ENCODE measurements around the gene GSS.

Gene GSS

GRCh38 chr20:34931771-34932170 lies 23.8 kb downstream of the GSS start:
- Histone ChIP-seq H3K27me3 (ENCODE audit: low read depth) (no peaks in the 10 kb centered on the region), H3K36me3 (replicated peaks) (peaks cover 91% of the 10 kb centered on the region), H3K4me3 (no peak overlapping the region), H3K4me1 (no peaks in the 10 kb centered on the region), H3K9me3 (no peaks in the 10 kb centered on the region)
- no peak for DNase-seq (ENCODE audit: low spot score in 2 of 2)
- in situ Hi-C loops (cut with MboI; ENCODE audit: low sequenced_read_pairs): no loop called here

- DNase-seq (ENCODE audit: low spot score in 2 of 2): no peak
- Histone ChIP-seq H3K36me3 (replicated peaks) (peaks cover 83% of the 10 kb centered on the region), H3K4me1 (no peaks in the 10 kb centered on the region), H3K9me3 (0 out of 2 replicates have a peak, but pooled peaks cover 3% of the 10 kb centered on the region), H3K27me3 (ENCODE audit: low read depth) (no peaks in the 10 kb centered on the region), H3K4me3 (no peak overlapping the region)
- in situ Hi-C loops (cut with MboI; ENCODE audit: low sequenced_read_pairs): no loop called here
Measured at GRCh38 chr20:34928411-34928810, 27.2 kb downstream of the GSS start.

- in situ Hi-C loops (cut with MboI; ENCODE audit: low sequenced_read_pairs): no loop called here
- H3K4me3 ChIP-seq: no peak overlapping the region
- no peak for DNase-seq (ENCODE audit: low spot score in 2 of 2)
- peaks cover 76% of the 10 kb centered on the region for H3K36me3 ChIP-seq (replicated peaks)
- no peaks in the 10 kb centered on the region for H3K4me1 ChIP-seq
- H3K27me3 ChIP-seq (ENCODE audit: low read depth): no peaks in the 10 kb centered on the region
- H3K9me3 ChIP-seq: 0 out of 2 replicates have a peak, but pooled peaks cover 3% of the 10 kb centered on the region
Measured at GRCh38 chr20:34927736-34928135, 27.9 kb downstream of the GSS start.

DNA sequence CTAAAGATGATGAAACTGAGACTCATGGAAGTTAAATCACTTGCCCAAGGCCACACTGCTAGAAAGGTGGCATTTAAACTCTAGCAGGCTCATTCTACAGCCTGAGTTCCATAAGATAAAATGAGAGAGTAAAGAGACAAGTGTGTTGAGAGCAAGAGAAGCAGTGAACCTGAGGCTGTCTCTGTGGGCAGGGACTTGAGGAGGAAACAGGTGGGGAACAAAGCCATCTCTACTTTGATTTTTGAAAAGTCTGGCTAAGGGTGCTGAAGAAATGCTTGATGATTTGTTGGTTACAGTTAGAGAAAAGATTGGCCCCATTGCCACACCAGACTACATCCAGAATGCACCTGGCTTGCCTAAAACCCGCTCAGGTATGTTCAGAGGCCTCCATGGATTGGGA lies 29.0 kb downstream of the GSS start:
- H3K36me3 ChIP-seq (replicated peaks): peaks cover 67% of the 10 kb centered on the region
- H3K4me3 ChIP-seq: no peak overlapping the region
- in situ Hi-C loops (cut with MboI; ENCODE audit: low sequenced_read_pairs): no loop called here
- no peak for DNase-seq (ENCODE audit: low spot score in 2 of 2)
- no peaks in the 10 kb centered on the region for H3K4me1 ChIP-seq
- H3K9me3 ChIP-seq: 0 out of 2 replicates have a peak, but pooled peaks cover 3% of the 10 kb centered on the region
- no peaks in the 10 kb centered on the region for H3K27me3 ChIP-seq (ENCODE audit: low read depth)

DNA sequence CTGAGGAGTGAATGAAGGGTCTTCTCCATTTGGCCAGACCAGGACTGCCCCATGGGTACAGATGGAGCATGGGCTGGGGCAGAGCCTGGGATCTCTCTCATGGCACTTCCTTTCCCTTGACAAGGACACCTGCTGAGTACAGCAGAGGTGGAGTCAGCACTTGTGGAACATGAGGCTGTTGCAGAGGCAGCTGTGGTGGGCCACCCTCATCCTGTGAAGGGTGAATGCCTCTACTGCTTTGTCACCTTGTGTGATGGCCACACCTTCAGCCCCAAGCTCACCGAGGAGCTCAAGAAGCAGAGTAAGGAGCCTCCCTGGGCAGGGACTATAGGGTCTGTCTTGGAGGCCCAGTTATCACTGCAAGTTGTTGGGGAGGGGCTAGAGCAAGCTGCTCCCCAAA lies 29.6 kb downstream of the GSS start:
- H3K9me3 ChIP-seq: 0 out of 2 replicates have a peak, but pooled peaks cover 3% of the 10 kb centered on the region
- H3K4me1 ChIP-seq: no peaks in the 10 kb centered on the region
- no peak for DNase-seq (ENCODE audit: low spot score in 2 of 2)
- no peaks in the 10 kb centered on the region for H3K27me3 ChIP-seq (ENCODE audit: low read depth)
- peaks cover 67% of the 10 kb centered on the region for H3K36me3 ChIP-seq (replicated peaks)
- in situ Hi-C loops (cut with MboI; ENCODE audit: low sequenced_read_pairs): no loop called here
- no peak overlapping the region for H3K4me3 ChIP-seq

DNA sequence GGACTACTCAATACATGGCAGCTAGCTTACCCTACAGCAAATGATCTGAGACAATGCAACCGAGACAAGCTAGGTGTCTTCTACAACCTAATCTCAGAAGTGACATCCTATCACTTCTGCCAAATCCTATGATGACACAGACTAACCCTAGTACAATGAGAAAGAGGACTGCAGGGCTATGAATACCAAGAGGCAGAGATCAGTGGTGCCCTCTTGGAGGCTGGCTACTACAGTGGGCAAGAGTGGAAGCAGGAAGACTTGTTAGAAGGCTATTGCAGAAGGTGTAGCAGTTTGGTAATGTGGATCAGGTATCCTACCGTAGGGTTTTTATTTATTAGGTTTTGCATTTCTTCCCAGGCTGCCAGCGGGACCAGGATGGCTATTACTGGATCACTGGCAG lies 30.3 kb downstream of the GSS start:
- H3K36me3 ChIP-seq (replicated peaks): peaks cover 62% of the 10 kb centered on the region
- DNase-seq (ENCODE audit: low spot score in 2 of 2): no peak
- no peak overlapping the region for H3K4me3 ChIP-seq

DNA sequence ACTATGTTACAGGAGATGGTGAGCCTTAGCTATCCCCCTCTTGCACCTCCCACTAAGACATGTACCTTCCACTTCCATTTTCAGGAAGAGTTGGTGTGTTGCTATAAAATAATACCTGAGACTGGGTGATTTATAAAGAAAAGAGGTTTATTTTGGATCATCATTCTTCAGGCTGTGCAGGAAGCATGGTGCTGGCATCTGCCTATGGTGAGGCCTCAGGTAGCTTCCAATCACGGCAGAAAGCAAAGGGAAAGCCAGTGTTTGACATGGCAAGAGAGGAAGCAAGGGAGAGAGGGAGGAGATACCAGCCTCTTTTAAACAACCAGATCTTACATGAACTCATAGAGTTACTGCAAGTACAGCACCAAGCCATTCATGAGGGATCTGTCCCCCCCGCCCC lies 32.2 kb downstream of the GSS start:
- H3K27me3 ChIP-seq (ENCODE audit: low read depth): no peaks in the 10 kb centered on the region
- no peak overlapping the region for H3K4me3 ChIP-seq
- in situ Hi-C loops (cut with MboI; ENCODE audit: low sequenced_read_pairs): no loop called here
- DNase-seq (ENCODE audit: low spot score in 2 of 2): no peak
- peaks cover 44% of the 10 kb centered on the region for H3K36me3 ChIP-seq (replicated peaks)
- 0 out of 2 replicates have a peak, but pooled peaks cover 3% of the 10 kb centered on the region for H3K9me3 ChIP-seq
- H3K4me1 ChIP-seq: no peaks in the 10 kb centered on the region

More for the DNA sequence above, 30.3 kb downstream of the GSS start:
- Histone ChIP-seq H3K27me3 (ENCODE audit: low read depth) (no peaks in the 10 kb centered on the region), H3K4me1 (no peaks in the 10 kb centered on the region), H3K9me3 (0 out of 2 replicates have a peak, but pooled peaks cover 3% of the 10 kb centered on the region)
- in situ Hi-C loops (cut with MboI; ENCODE audit: low sequenced_read_pairs): no loop called here

- in situ Hi-C loops (cut with MboI; ENCODE audit: low sequenced_read_pairs): no loop called here
- H3K27me3 ChIP-seq (ENCODE audit: low read depth): no peaks in the 10 kb centered on the region
- DNase-seq (ENCODE audit: low spot score in 2 of 2): no peak
- H3K9me3 ChIP-seq: 0 out of 2 replicates have a peak, but pooled peaks cover 3% of the 10 kb centered on the region
- H3K4me3 ChIP-seq: no peak overlapping the region
- peaks cover 38% of the 10 kb centered on the region for H3K36me3 ChIP-seq (replicated peaks)
- no peaks in the 10 kb centered on the region for H3K4me1 ChIP-seq
Measured at GRCh38 chr20:34922654-34923381, 32.8 kb downstream of the GSS start.

DNA sequence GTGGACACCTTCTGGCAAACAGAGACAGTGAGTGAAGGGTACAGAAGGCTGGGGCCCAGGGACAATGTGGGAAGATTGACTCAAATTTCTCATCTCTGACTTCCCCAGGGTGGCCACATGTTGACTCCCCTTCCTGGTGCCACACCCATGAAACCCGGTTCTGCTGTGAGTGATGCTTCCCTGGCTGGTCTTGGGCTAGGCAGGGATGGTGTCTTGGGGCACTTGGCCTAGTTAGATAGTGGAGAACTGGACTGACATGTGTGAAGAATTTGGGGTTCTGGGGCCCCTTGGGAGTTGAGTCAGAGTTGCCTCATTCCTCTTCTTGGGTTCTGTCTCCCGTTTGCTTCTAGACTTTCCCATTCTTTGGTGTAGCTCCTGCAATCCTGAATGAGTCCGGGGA lies 34.2 kb downstream of the GSS start:
- Histone ChIP-seq H3K4me3 (no peak overlapping the region), H3K27me3 (ENCODE audit: low read depth) (no peaks in the 10 kb centered on the region), H3K4me1 (no peaks in the 10 kb centered on the region), H3K36me3 (replicated peaks) (peaks cover 24% of the 10 kb centered on the region), H3K9me3 (0 out of 2 replicates have a peak, but pooled peaks cover 3% of the 10 kb centered on the region)
- in situ Hi-C loops (cut with MboI; ENCODE audit: low sequenced_read_pairs): no loop called here
- DNase-seq (ENCODE audit: low spot score in 2 of 2): no peak

DNA sequence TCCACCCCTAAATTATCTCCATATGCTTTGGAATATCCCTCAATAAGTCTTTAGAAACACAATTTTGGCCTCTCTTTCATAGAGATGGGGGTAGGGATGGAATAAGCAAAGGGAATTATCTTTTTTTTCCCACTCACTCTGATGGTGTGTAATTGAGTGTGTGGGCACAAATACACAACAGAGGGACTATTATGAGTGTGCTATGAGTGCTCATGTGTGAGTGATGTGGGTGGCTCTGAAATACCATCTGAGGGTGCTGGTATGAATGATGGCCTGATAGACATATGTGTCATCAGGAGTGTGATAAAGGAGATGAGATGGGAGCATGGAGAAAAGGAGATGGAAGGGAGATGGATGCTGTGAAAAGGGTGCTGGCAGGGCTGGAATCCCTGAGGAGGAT lies 35.6 kb downstream of the GSS start:
- in situ Hi-C loops (cut with MboI; ENCODE audit: low sequenced_read_pairs): no loop called here
- Histone ChIP-seq H3K36me3 (replicated peaks) (peaks cover 12% of the 10 kb centered on the region), H3K4me3 (no peak overlapping the region), H3K27me3 (ENCODE audit: low read depth) (no peaks in the 10 kb centered on the region), H3K4me1 (no peaks in the 10 kb centered on the region), H3K9me3 (0 out of 2 replicates have a peak, but pooled peaks cover 3% of the 10 kb centered on the region)
- no peak for DNase-seq (ENCODE audit: low spot score in 2 of 2)

- Histone ChIP-seq H3K4me3 (no peak overlapping the region), H3K9me3 (no peaks in the 10 kb centered on the region), H3K27me3 (ENCODE audit: low read depth) (no peaks in the 10 kb centered on the region), H3K36me3 (replicated peaks) (peaks cover 5% of the 10 kb centered on the region; the same call in 1 of the 2 replicates), H3K4me1 (no peaks in the 10 kb centered on the region)
- in situ Hi-C loops (cut with MboI; ENCODE audit: low sequenced_read_pairs): no loop called here
- DNase-seq (ENCODE audit: low spot score in 2 of 2): no peak
Measured at GRCh38 chr20:34916774-34917354, 38.7 kb downstream of the GSS start.

DNA sequence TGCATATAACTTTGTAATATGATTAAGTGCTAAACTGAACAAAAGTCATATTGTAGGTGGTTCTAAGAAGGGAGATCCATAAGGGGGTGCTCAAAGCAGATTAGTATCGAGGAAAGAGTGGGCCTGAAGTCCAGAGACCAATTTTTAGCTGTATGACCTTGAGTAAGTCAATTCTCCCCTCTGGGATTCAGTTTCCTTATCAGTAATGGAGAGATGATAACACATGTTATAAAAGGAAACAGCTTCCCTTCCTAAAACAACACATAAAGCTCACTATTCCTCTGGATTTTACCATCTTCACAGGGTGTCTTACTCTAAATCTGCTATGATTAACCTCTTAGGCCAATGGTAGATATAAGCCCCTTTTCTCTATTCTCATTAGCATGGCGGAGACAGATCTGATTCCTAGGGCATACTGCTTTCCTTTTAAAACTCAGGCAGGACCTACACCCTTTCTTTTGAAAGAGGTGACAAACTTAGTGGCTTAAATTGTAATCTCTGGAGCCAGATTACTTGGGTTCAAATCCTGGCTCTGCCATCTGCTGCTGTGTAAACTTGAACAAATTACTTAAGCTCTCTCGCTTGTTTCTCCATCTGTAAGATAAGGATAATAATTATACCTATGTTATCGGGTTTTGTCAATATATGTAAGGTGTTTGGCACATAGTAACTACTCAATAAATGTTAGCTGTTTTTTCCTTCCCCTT lies 39.7 kb downstream of the GSS start:
- H3K4me1 ChIP-seq: no peaks in the 10 kb centered on the region

DNA sequence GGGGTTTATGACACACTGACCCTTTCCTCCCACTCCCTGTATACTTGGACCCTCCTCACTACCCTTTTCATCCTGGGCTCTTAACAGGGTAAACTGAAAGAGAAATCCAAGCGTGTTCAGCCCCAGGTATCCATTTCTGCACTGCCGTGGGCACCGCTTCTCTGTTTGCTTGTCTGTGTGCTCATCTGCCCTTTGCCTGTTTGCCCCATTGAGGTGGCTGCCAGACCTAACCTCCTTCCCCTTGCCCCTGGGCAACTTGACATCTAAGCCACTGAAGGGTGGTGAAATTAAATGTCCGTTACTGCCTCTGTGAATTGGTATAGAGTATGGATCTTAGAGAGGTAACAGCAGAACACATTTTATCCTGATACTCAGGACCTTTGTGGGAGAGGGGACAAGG lies 40.5 kb downstream of the GSS start:
- H3K9me3 ChIP-seq: no peaks in the 10 kb centered on the region
- H3K36me3 ChIP-seq (replicated peaks): no peaks in the 10 kb centered on the region
- DNase-seq (ENCODE audit: low spot score in 2 of 2): no peak
- no peaks in the 10 kb centered on the region for H3K4me1 ChIP-seq
- H3K27me3 ChIP-seq (ENCODE audit: low read depth): no peaks in the 10 kb centered on the region
- in situ Hi-C loops (cut with MboI; ENCODE audit: low sequenced_read_pairs): no loop called here
- no peak overlapping the region for H3K4me3 ChIP-seq

More for the DNA sequence above, 39.7 kb downstream of the GSS start:
- DNase-seq (ENCODE audit: low spot score in 2 of 2): no peak
- Histone ChIP-seq H3K4me3 (no peak overlapping the region), H3K36me3 (replicated peaks) (no peaks in the 10 kb centered on the region), H3K27me3 (ENCODE audit: low read depth) (no peaks in the 10 kb centered on the region), H3K9me3 (no peaks in the 10 kb centered on the region)
- in situ Hi-C loops (cut with MboI; ENCODE audit: low sequenced_read_pairs): no loop called here
